ENCODE data around the gene SMIM24. TPM values are rescaled to one million over a fixed set of nuclear protein-coding genes. Genes with fewer than 3 reads are reported as not detected.
"Not testable (repeated sequence)": the region's sequence is repeated elsewhere in the genome, so short reads cannot be mapped to it uniquely, and the experiment has no call there.

Gene SMIM24
- not detected for total RNA-seq
- not detected for polyA plus RNA-seq

GRCh38 chr19:3480383-3481091 is at the start of gene SMIM24:
Gene SMIM24, minus strand, starts transcription at chr19:3480525. Its CDS starts 62 bp downstream, at chr19:3480463.
- Histone ChIP-seq H3K4me3 (ENCODE audit: low read depth, low read length) (no peak within 1 kb of the TSS), H3K4me1 (ENCODE audit: insufficient read depth) (no peaks in the 10 kb centered on the region), H3K27ac (ENCODE audit: low read depth) (no peak within 1 kb of the TSS), H3K36me3 (ENCODE audit: insufficient read depth) (no peaks in the 10 kb centered on the region)
- 50% methylated on average over 27 of the region's 27 CpGs for WGBS
- no peak for DNase-seq (ENCODE audit: extremely low spot score)

- 98% methylated on average over 7 of the region's 7 CpGs for WGBS
- H3K4me1 ChIP-seq (ENCODE audit: insufficient read depth); H3K36me3 ChIP-seq (ENCODE audit: insufficient read depth); H3K4me3 ChIP-seq (ENCODE audit: low read depth, low read length); DNase-seq (ENCODE audit: extremely low spot score); H3K27ac ChIP-seq (ENCODE audit: low read depth): not testable (repeated sequence)
Observed at GRCh38 chr19:3529299-3529698, 49.0 kb upstream of the SMIM24 start.

GRCh38 chr19:3528539-3529211 is 48.4 kb upstream of the SMIM24 start:
- Histone ChIP-seq H3K27ac (ENCODE audit: low read depth) (no peak overlapping the region), H3K4me3 (ENCODE audit: low read depth, low read length) (no peak overlapping the region), H3K36me3 (ENCODE audit: insufficient read depth) (peaks cover 7% of the 10 kb centered on the region), H3K4me1 (ENCODE audit: insufficient read depth) (no peaks in the 10 kb centered on the region)
- WGBS, result 99% methylated on average over 20 of the region's 20 CpGs
- no peak for DNase-seq (ENCODE audit: extremely low spot score)

GRCh38 chr19:3528080-3528479 is 47.8 kb upstream of the SMIM24 start:
- Histone ChIP-seq H3K4me3 (ENCODE audit: low read depth, low read length) (no peak overlapping the region), H3K36me3 (ENCODE audit: insufficient read depth) (peaks cover 7% of the 10 kb centered on the region), H3K4me1 (ENCODE audit: insufficient read depth) (no peaks in the 10 kb centered on the region), H3K27ac (ENCODE audit: low read depth) (no peak overlapping the region)
- 98% methylated on average over 14 of the region's 14 CpGs for WGBS
- DNase-seq (ENCODE audit: extremely low spot score), result no peak

- Histone ChIP-seq H3K36me3 (ENCODE audit: insufficient read depth) (peaks cover 7% of the 10 kb centered on the region), H3K4me1 (ENCODE audit: insufficient read depth) (no peaks in the 10 kb centered on the region)
- 98% methylated on average over 21 of the region's 21 CpGs for WGBS
Observed at GRCh38 chr19:3527238-3527910, 47.0 kb upstream of the SMIM24 start.

GRCh38 chr19:3526507-3527237 is 46.3 kb upstream of the SMIM24 start:
- peaks cover 3% of the 10 kb centered on the region for H3K36me3 ChIP-seq (ENCODE audit: insufficient read depth)
- no peak for DNase-seq (ENCODE audit: extremely low spot score)
- no peak overlapping the region for H3K27ac ChIP-seq (ENCODE audit: low read depth)
- no peaks in the 10 kb centered on the region for H3K4me1 ChIP-seq (ENCODE audit: insufficient read depth)
- 95% methylated on average over 28 of the region's 28 CpGs for WGBS
- H3K4me3 ChIP-seq (ENCODE audit: low read depth, low read length), result no peak overlapping the region

More at GRCh38 chr19:3527238-3527910, 47.0 kb upstream of the SMIM24 start:
- Histone ChIP-seq H3K27ac (ENCODE audit: low read depth) (no peak overlapping the region), H3K4me3 (ENCODE audit: low read depth, low read length) (no peak overlapping the region)
- no peak for DNase-seq (ENCODE audit: extremely low spot score)

- Histone ChIP-seq H3K4me1 (ENCODE audit: insufficient read depth) (no peaks in the 10 kb centered on the region), H3K27ac (ENCODE audit: low read depth) (no peak overlapping the region), H3K4me3 (ENCODE audit: low read depth, low read length) (no peak overlapping the region), H3K36me3 (ENCODE audit: insufficient read depth) (no peaks in the 10 kb centered on the region)
- WGBS, result 93% methylated on average over 20 of the region's 20 CpGs
- no peak for DNase-seq (ENCODE audit: extremely low spot score)
Observed at GRCh38 chr19:3524904-3525451, 44.7 kb upstream of the SMIM24 start.

GRCh38 chr19:3524078-3524842 is 43.9 kb upstream of the SMIM24 start:
- H3K36me3 ChIP-seq (ENCODE audit: insufficient read depth), result no peaks in the 10 kb centered on the region

GRCh38 chr19:3523361-3524077 is 43.2 kb upstream of the SMIM24 start:
- H3K4me3 ChIP-seq (ENCODE audit: low read depth, low read length), result no peak overlapping the region
- 94% methylated on average over 21 of the region's 21 CpGs for WGBS
- DNase-seq (ENCODE audit: extremely low spot score), result no peak
- H3K4me1 ChIP-seq (ENCODE audit: insufficient read depth), result no peaks in the 10 kb centered on the region
- no peak overlapping the region for H3K27ac ChIP-seq (ENCODE audit: low read depth)
- H3K36me3 ChIP-seq (ENCODE audit: insufficient read depth), result no peaks in the 10 kb centered on the region

More at GRCh38 chr19:3524078-3524842, 43.9 kb upstream of the SMIM24 start:
- Histone ChIP-seq H3K4me1 (ENCODE audit: insufficient read depth) (no peaks in the 10 kb centered on the region), H3K27ac (ENCODE audit: low read depth) (no peak overlapping the region), H3K4me3 (ENCODE audit: low read depth, low read length) (no peak overlapping the region)
- 94% methylated on average over 33 of the region's 33 CpGs for WGBS
- no peak for DNase-seq (ENCODE audit: extremely low spot score)

GRCh38 chr19:3522421-3523360 is 42.4 kb upstream of the SMIM24 start:
- no peaks in the 10 kb centered on the region for H3K36me3 ChIP-seq (ENCODE audit: insufficient read depth)
- DNase-seq (ENCODE audit: extremely low spot score), result no peak
- H3K4me3 ChIP-seq (ENCODE audit: low read depth, low read length), result no peak overlapping the region
- H3K27ac ChIP-seq (ENCODE audit: low read depth), result no peak overlapping the region
- WGBS, result 93% methylated on average over 40 of the region's 40 CpGs
- no peaks in the 10 kb centered on the region for H3K4me1 ChIP-seq (ENCODE audit: insufficient read depth)

- WGBS, result 82% methylated on average over 7 of the region's 7 CpGs
- no peak overlapping the region for H3K27ac ChIP-seq (ENCODE audit: low read depth)
- no peaks in the 10 kb centered on the region for H3K36me3 ChIP-seq (ENCODE audit: insufficient read depth)
Observed at GRCh38 chr19:3521104-3521445, 40.8 kb upstream of the SMIM24 start.

More at GRCh38 chr19:3521104-3521445, 40.8 kb upstream of the SMIM24 start:
- no peak overlapping the region for H3K4me3 ChIP-seq (ENCODE audit: low read depth, low read length)
- H3K4me1 ChIP-seq (ENCODE audit: insufficient read depth), result no peaks in the 10 kb centered on the region
- DNase-seq (ENCODE audit: extremely low spot score), result no peak

Measured in urinary bladder (tissue), 4 donors.